Limb (tissue), 2 donors: ENCODE results near the gene COL4A1.
"Not testable (repeated sequence)": the region's sequence is repeated elsewhere in the genome, so short reads cannot be mapped to it uniquely, and the experiment has no call there.

Source experiments
- DNase-seq, 2 donors: peaks; one replicate each; pipeline ENCODE4 v3.0.0-alpha.2; 2016; ENCODE audit errors: extremely low spot score in 2 of 2

COL4A1 gene

DNA sequence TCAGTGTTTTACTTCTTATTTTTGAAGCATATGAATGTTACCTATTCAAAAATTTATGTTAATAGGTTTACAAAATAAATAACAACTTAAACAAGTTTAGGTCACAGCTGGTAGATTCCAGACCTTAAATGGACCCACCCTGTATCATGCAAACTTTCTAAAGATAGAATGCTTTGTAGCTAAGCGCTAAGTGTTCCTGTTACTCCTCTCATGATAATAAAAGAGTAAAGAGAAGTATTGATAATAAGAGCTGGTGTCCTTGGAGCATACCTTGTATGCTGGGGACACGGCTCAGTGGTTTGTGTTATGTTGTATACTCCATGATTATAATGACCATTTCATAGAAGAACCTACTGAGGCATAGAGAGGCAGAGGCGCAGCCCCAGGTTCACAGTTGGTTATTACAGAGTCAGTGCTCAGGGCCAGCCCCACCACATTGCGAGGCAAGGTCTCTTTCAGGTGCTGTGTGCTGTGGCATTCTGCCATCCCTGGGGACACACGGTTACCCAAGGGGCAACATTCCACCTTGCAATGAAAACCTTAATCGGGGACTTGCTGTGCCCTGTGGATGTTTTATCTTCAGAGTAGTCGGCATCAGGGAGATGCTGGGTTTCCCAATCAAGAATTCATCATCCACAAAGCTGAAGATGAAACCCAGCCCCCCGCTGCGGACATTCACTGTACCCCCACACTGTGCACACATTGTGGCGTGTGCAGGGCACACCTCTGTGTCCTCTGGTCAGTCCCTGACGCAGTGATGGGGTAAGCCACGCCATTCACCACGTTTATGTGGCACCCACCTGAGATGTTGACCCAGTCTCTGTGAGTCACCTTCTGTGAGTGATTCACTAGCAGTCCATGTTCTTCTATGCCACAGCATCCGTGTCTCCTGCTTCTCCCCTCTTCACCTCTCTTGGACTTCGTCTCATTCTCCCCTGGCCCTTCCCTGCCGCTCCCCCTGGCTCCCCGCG lies 186.7 kb downstream of the COL4A1 start:
- no peak for DNase-seq

DNA sequence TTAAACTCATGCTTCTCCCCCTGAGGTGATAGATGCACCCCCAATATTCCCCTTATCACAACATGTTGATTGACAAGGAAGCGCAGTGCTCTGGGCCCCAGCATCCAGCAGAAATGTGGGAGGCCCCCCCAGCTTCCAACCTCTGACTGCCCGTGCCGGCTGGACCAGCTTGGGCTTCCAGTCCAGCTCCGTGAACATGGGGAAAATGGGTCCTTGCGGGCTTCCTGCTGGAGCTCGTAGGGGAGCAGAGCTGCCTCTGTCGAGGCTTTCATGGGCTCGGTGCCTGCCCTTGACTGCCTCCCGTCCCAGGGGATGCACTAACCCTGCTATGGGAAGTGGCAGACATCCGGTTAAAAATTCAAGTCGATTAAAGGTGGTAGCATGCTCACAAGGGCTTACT lies 188.9 kb downstream of the COL4A1 start:
- DNase-seq: no peak

DNA sequence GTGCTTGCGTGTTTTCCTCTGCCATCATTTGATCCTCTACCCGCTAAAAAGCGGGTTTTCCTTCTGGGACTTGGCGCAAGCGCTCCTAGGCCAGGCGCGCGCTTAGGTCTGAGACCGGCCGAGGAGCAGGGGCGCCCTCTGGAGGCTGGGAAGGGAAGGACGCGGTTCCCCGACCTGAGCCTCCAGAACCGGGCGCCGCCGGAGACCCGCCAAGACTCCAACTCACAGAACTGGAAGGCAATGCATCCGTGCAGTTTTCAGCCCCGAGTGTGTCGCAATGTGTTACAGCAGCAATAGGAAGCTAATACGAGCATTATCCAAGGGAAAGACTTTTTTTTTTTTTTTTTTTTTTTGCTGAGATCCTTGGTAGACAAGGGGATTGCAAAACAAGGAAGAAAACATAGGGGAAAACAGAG lies 190.9 kb downstream of the COL4A1 start:
- DNase-seq: peak; percentile 70 to 81

DNA sequence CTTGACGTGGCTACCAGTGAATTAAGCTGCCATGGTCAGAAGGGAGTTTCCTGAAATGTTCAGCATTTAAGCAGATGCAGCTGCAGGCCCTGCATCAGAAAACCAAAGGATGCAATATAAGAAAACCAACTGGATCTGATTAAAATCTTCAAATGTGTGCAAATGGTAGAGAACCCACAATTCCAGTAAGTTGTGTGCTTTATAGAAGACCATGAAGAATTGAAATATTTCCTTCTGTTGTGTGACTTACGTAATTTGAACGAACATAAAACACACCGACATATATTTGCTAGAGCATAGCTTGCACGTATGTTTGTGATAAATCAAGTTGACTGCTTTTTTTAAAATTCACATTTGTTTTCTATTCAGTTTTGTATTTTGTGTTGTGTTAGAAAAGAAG lies 191.4 kb downstream of the COL4A1 start:
- DNase-seq: no peak

DNA sequence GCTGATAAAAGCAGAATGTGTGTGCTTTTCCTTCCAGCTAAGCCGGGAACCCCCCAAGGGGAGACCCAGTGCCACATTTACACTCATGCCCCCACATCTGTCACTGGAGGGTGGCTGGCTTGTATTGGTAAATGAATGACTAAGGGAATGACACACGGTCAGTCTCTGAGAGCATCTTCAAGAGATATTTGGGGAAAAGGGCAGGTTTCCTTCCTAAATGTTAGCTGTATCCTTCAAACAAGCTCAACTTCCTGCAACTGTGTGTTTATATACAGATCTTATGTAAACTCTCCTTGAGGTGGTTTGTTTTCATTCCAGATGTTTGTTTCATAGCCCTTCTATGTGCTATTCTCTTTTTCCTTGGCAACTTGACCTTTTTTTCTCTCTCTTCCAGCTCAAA lies 192.6 kb downstream of the COL4A1 start:
- no peak for DNase-seq

DNA sequence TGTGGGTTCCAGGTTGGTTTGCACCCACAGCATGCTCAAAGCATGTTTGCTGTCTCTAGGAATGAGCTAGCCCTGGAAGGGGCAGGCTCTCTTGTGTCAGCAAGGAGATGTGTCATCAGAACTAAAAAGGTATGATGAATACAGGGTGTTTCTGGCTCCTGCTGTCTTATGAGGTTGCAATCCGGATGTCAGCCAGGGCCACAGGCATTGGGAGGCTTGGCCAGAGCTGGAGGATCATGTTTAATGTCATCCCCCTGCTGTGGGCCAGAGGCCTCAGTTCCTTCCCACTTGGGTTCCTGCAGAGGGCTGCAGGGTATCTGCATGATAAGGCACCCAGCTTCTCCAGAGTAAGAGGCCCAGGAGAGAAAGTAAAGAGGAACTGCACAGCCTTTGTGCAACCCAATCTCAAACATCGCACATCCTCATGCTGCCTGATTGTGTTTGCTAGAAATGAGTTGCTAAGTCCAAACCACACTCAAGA lies 193.6 kb downstream of the COL4A1 start:
- DNase-seq: no peak

DNA sequence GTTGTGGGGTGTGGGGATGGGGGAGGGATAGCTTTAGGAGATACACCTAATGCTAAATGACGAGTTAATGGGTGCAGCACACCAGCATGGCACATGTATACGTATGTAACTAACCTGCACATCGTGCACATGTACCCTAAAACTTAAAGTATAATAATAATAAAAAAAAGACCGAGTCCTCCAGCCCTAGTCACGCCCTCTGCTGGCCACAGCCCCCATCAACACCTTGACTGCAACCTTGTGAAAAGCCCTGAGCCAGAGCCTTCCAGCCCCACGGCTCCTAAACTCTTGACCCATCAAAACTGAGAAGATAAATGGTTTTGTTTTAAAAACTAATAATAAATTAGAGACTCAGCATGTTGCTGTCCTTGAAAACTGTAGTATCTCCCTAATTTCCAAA lies 194.6 kb downstream of the COL4A1 start:
- not testable (repeated sequence) for DNase-seq

DNA sequence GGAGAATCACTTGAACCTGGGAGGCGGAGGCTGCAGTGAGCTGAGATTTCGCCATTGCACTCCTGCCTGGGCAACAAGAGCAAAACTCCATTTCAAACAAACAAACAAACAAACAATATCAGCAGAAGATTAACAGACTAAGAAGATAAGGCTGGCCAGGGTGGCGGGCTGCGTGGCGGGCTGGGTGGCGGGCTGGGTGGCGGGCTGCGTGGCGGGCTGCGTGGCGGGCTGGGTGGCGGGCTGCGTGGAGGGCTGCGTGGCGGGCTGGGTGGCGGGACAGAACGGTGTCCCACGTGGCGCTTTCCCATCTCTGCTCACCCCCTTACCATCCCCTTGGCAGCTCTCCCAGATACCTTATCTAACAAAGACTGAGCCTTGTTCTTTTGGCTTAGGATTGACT lies 196.2 kb downstream of the COL4A1 start:
- no peak for DNase-seq

DNA sequence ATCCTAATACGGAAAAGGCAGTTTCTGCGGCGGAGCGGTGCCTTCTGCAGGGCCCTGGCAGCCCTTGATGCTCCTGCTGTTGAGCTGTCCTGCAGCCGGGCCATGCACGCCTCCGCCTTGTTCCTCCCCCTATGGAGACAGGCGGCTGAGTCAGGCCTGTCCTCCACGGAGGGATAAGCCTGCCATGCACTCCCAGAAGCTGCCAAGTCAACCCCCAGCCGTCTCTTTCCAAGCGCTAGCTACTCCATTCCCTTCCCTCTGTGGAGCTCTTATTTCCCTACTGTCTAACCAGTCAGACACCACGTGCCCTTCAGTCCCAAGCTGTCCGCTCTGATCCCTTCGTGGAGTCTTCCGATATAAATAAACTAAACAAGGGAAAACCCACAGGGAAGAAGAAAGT lies 197.0 kb downstream of the COL4A1 start:
- DNase-seq: no peak

DNA sequence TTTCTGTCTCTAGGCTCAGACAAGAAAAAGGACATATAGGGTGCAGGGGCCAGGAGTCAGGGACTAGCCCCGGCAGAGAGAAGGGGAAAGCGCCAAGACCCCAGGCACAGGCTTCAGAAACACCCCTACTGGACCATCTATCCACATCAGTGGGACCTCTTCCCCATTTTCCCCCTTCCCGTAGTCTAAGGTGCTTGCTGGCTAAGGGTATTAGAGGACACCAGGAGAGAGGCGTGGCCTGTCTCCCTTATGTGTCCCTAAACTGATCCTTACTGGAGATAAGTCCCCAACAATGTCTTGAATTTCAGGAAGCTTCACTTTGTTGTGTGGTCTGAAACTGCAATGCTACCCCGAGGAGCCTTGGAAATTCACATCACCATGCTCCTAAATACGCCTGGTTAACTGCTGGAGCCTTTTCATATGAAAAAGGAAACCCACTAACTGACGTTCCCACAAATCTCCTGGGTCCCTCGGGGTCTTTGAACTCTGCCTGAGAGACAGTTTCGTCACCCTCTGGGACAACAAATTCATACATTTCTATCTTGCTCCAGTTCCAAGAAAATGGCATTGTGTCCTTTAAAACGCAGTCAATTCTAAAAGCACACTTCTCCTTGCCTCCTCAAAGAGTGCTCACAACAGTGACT lies 197.7 kb downstream of the COL4A1 start:
- DNase-seq: no peak

DNA sequence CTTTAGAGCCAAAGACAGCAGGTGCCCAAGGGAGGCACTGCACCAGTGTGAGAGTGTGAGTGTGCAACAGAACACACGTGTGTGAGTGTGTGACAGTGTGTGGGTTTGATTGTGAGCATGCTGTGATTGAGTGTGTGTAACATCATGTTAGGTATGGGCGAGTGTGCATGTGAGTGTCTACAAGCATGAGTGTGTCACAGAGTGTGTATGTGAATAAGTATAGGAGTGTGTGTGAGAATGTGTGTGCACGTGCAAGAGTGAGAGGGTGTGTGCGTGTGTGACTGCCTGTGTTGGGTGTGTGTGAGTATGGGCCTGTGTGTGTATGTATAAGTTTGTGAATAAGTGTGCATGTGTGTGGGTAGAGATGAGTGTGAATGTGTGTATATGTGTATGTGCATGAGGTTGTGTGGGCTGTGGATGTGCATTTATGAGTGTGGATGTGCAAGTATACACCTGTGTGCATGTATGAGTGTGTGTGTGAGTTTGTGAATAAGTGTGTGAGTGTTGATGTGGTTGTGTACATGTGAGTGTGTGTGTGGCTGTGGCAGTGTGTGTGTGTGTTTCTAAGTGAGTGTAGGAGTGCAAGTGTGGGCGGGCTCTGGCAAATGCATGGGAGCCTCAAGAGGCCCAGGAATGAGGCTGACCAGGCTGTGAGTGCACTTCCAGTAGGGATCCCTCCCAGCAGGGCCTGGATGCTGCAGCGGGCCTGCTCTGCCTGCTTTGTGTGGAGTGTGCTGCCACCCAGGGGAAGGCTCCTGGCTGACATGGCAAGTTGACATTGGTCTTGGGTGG lies 198.4 kb downstream of the COL4A1 start:
- peak; percentile 74 to 86 for DNase-seq

DNA sequence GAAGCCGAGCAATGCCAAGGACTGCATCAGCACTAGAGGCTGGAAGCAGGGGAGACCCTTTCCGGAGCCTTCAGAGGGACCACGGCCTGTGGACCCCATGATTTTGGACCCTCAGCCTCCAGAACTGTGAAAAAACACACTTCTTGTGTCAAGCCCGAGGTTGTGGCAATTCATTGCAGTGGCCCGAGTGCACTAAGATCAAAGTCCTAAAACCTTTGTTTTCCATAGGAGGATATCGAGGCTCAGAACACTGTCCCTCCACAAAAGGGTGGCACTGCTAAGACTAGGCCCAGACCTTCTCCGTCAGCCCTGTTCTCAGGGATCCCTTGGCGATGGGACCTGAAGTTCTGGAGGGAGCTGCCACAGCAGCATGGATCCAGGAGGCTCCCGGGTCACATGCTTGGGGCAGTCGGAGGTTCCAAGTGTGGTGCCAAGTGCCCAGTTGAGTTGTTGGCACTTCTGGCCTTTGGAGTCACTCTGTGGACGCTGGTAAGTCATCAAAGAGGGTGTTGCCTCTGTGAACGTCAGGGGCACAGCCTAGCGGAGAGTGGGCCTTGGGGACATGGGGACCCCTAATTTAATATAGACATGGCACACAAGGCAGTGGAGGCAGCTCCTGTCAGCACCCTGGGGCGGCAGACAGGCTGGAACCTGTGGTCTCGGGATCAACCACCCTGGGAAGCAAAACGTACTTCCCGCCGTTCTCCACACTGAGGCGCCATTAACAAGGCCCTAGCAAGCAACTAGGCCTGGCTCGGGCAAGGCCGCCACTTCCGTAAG lies 199.2 kb downstream of the COL4A1 start:
- DNase-seq: no peak

DNA sequence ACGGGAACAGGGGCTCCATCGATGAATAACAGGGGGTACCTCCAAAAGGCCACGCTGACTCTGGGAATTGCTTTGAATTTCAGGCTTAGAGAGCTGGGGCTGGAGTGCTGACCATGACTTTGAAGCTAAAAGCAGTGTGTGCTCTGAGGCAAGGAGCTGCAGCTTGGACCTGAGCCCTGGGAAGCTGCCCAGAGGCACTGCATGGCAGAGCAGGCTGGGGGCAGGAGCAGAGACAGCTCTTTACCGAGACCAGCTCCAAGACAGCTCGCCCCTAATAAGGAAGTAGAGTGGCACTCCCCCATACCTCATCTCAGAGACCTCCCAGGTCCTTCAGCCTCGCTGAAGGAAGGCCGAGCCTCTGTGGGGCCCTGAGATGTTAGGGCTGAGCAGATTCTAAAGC lies 200.2 kb downstream of the COL4A1 start:
- DNase-seq: no peak

DNA sequence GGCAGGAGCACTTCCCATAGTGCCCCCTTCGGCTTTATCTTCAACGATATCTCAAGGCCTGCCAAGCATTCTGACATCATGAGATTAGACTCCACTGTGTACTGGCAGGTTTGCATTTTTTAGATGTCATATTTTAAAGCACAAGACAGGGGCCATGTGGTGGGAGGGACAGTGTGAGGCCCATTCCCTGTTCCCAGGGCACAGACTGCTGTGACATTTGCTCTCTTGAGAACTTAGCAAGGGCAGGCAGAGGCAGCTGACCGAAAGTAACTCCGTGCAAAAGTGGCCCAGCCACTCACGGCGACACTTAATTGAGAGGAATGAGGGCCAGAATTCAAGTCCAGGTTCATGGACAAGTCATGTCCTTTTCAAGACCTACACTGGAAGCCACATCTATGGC lies 201.8 kb downstream of the COL4A1 start:
- DNase-seq: no peak

DNA sequence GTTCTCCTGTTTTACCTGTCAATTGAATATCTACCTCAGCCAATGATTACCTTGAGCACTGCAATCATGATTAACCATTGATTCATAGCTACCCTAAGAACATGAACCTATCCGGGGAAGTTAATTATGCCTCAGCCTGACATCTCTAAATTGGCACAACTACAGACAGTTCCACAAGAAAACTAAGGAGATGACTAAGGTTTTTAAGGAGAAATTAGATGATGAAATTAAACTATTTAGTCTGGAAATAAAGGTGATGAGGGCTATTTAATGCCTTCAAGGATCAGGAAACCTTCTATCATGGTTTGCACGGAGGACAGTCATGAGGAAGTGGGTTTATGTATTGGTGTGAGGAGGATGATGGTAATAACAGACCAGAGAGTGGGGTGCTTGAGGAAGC lies 203.4 kb downstream of the COL4A1 start:
- no peak for DNase-seq

DNA sequence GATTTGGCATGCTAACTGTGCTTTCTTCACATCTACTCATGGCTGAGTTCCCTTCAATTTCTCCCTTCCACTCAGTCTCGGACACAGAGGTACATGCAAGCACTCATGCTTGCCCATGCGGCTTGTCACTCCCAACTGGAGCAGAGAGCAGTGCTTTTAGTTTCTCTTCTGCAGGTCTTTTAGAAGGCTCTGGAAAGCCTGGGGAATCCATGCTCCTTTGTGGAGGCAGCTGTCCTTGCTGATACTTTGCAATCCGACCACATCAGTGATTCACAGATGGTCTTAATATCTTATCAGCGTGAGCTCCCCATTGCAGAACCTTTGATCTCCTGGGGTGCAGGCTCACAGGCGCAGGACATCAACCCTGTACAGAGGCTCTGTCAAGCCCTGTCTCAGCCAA lies 203.9 kb downstream of the COL4A1 start:
- DNase-seq: no peak

DNA sequence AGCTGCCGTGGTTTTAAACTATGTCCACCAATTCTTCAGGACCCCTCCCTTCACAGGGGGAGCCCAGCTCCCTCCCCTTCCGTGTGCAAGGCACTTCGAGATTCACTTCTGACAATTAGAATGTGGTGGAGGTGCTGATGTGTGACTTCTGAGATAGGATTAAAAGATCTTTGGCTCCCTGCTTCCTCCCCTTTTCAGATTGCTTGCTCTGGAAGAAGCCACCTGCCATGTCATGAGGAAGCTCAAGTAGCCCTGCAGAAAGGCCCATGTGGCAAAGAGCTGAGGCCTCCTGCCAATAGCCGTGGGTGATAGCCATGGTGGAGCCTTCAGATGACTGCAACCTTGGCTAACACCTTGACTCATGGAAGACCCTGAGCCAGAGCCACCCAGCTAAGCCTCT lies 204.9 kb downstream of the COL4A1 start:
- DNase-seq: no peak

DNA sequence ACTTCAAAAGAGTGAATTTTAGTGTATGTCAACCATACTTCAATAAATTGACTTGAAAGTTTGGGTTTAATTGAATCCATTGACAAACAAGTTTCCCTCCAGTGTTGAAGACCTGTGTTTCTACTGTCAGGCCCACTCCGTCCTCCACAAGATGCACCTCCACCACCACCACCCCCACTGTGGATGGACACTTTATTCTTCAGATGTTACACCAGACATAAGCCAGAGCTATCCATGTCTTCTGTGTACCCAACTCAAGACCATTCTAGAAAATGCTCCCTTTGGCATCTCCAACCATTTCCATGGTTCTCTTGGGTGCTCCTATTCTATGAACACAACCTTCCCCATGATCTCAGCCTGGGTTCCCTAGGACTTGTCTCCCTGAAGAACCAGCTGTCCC lies 207.0 kb downstream of the COL4A1 start:
- no peak for DNase-seq
